WTC11 (cell line): ENCODE data around the gene CLSTN2. TPM values are rescaled to one million over a fixed set of nuclear protein-coding genes. Genes with fewer than 3 reads are reported as not detected.

Source experiments
- ATAC-seq: fragments of 200-7000 bp; cut with Tn5 transposase; 2 replicates; pipeline ENCODE4 v1.10.0; 2021; ENCODE audit warnings: mild to moderate bottlenecking, moderate library complexity
- CTCF ChIA-PET: fragments of 300-600 bp; sonication (Branson Sonifier 250); formaldehyde crosslinking; loops from one replicate; lab custom pipeline; 2021; ENCODE audit warnings: antibody characterized with exemption; lab: Charles Lee
- POLR2A ChIA-PET: fragments of 350-600 bp; sonication (Branson Sonifier 250); formaldehyde crosslinking; loops from one replicate; lab custom pipeline; 2021; ENCODE audit warnings: antibody characterized with exemption; lab: Charles Lee
- DNase-seq: peaks from one replicate; pipeline ENCODE4 v3.0.0; 2021; ENCODE audit warnings: low spot score
- H3K27ac Mint-ChIP-seq: 2 replicates; pipeline ENCODE4 v1.8.0; 2021; ENCODE audit warnings: mixed read lengths
- H3K27me3 Mint-ChIP-seq: 2 replicates; pipeline ENCODE4 v1.8.0; 2021; ENCODE audit warnings: low read depth, mild to moderate bottlenecking, moderate library complexity, mixed read lengths
- H3K36me3 Mint-ChIP-seq: 2 replicates; pipeline ENCODE4 v1.8.0; 2021; ENCODE audit warnings: mixed read lengths
- H3K4me1 Mint-ChIP-seq: 2 replicates; pipeline ENCODE4 v1.8.0; 2022; ENCODE audit warnings: mixed read lengths
- H3K4me3 Mint-ChIP-seq: 2 replicates; pipeline ENCODE4 v1.8.0; 2021; ENCODE audit warnings: mild to moderate bottlenecking, moderate library complexity, mixed read lengths
- H3K9me3 Mint-ChIP-seq: 2 replicates; pipeline ENCODE4 v1.8.0; 2021; ENCODE audit warnings: mixed read lengths
- AR ChIP-seq: fragments of 250-450 bp; sonication (Bioruptor Pico); IDR thresholded peaks from 2 replicates; pipeline ENCODE4 v1.9.0; 2021; ENCODE audit warnings: mild to moderate bottlenecking
- ARID4B ChIP-seq: sonication (generic); formaldehyde crosslinking; IDR thresholded peaks from 2 replicates; pipeline ENCODE4 v1.8.0; 2023; ENCODE audit warnings: missing genetic modification reagents, mild to moderate bottlenecking, borderline replicate concordance
- ATF1 ChIP-seq: sonication (generic); formaldehyde crosslinking; IDR thresholded peaks from 2 replicates; pipeline ENCODE4 v1.8.1; 2023; ENCODE audit warnings: mild to moderate bottlenecking, moderate library complexity, missing genetic modification reagents
- ATF2 ChIP-seq: sonication (generic); formaldehyde crosslinking; IDR thresholded peaks from 2 replicates; pipeline ENCODE4 v1.8.1; 2022; ENCODE audit warnings: low read depth, missing genetic modification reagents, borderline replicate concordance
- ATF3 ChIP-seq: sonication (generic); formaldehyde crosslinking; conservative IDR thresholded peaks from 2 replicates; pipeline ENCODE4 v1.8.1; 2022; ENCODE audit warnings: mild to moderate bottlenecking, missing genetic modification reagents
- ATF6 ChIP-seq: sonication (generic); formaldehyde crosslinking; IDR thresholded peaks from 2 replicates; pipeline ENCODE4 v1.8.1; 2023; ENCODE audit warnings: mild to moderate bottlenecking, missing genetic modification reagents
- CREM ChIP-seq: sonication (generic); formaldehyde crosslinking; IDR thresholded peaks from 2 replicates; pipeline ENCODE4 v1.8.1; 2022; ENCODE audit warnings: mild to moderate bottlenecking, missing genetic modification reagents, moderate library complexity
- FOXK1 ChIP-seq: sonication (generic); formaldehyde crosslinking; IDR thresholded peaks from 2 replicates; pipeline ENCODE4 v1.8.0; 2022; ENCODE audit warnings: mild to moderate bottlenecking, moderate library complexity, missing genetic modification reagents
- FOXP1 ChIP-seq: sonication (generic); formaldehyde crosslinking; IDR thresholded peaks from 2 replicates; pipeline ENCODE4 v1.8.0; 2022; ENCODE audit warnings: missing genetic modification reagents, mild to moderate bottlenecking, moderate library complexity, borderline replicate concordance
- HMGA2 ChIP-seq: fragments of 250-450 bp; sonication (Bioruptor Pico); IDR thresholded peaks from 2 replicates; pipeline ENCODE4 v1.4.0; 2021; ENCODE audit warnings: mild to moderate bottlenecking, moderate library complexity
- JAZF1 ChIP-seq: fragments of 250-450 bp; sonication (Bioruptor Pico); IDR thresholded peaks from 2 replicates; pipeline ENCODE4 v1.9.0; 2021; ENCODE audit warnings: moderate library complexity, mild to moderate bottlenecking, inconsistent platforms
- NR1H2 ChIP-seq: sonication (generic); formaldehyde crosslinking; IDR thresholded peaks from 2 replicates; pipeline ENCODE4 v1.9.0; 2021; ENCODE audit warnings: mild to moderate bottlenecking, moderate library complexity, missing genetic modification reagents
- PRRX2 ChIP-seq: fragments of 250-450 bp; sonication (Bioruptor Pico); IDR thresholded peaks from 2 replicates; pipeline ENCODE4 v1.8.0; 2021; ENCODE audit warnings: mild to moderate bottlenecking
- ZNF138 ChIP-seq: sonication (generic); formaldehyde crosslinking; conservative IDR thresholded peaks from 2 replicates; pipeline ENCODE4 v1.8.1; 2022; ENCODE audit warnings: mild to moderate bottlenecking, moderate library complexity, missing genetic modification reagents
- ZNF232 ChIP-seq: sonication (generic); formaldehyde crosslinking; IDR thresholded peaks from 2 replicates; pipeline ENCODE4 v1.8.0; 2022; ENCODE audit warnings: mild to moderate bottlenecking, missing genetic modification reagents
- ZNF281 ChIP-seq: sonication (generic); formaldehyde crosslinking; IDR thresholded peaks from 2 replicates; pipeline ENCODE4 v1.8.0; 2023; ENCODE audit warnings: mild to moderate bottlenecking, missing genetic modification reagents
- ZNF317 ChIP-seq: sonication (generic); formaldehyde crosslinking; IDR thresholded peaks from 2 replicates; pipeline ENCODE4 v1.8.1; 2023; ENCODE audit warnings: low read depth, mild to moderate bottlenecking, moderate library complexity, missing genetic modification reagents, borderline replicate concordance
- ZNF416 ChIP-seq: fragments of 250-450 bp; sonication (Bioruptor Pico); IDR thresholded peaks from 2 replicates; pipeline ENCODE4 v1.9.0; 2021; ENCODE audit warnings: mild to moderate bottlenecking, inconsistent platforms
- total RNA-seq: library from RNA; stranded (reverse); gene quantifications from 3 replicates; pipeline ENCODE4 v1.2.3, GENCODE V29; 2021

The CLSTN2 gene
- total RNA-seq, 1 experiment from 2014 or later = 0.35 TPM

- TF ChIP-seq ARID4B = no peak
- TF ChIP-seq, all 79 proteins: peak for 0
Measured at GRCh38 chr3:140265302-140265701, 330.3 kb downstream of the CLSTN2 start (continued).

- Mint-ChIP-seq H3K27ac (no peak overlapping the region), H3K27me3 (no peaks in the 10 kb centered on the region; the same call in 1 of the 2 replicates)
- ATAC-seq (no peak), DNase-seq (no peak)
- POLR2A ChIA-PET = no interaction called here
- CTCF ChIA-PET = interaction anchor here (3.8 kb wide), 1 partner anchor 9 kb away, joined by 28 read pairs; no protein-coding TSS in a partner anchor
- TF ChIP-seq CREM (no peak), ATF2 (CRISPR knock-in tag) (no peak), FOXK1 (CRISPR knock-in tag) (no peak), ZNF138 (CRISPR knock-in tag) (no peak), ATF1 (CRISPR knock-in tag) (no peak), ZNF232 (no peak), ZNF281 (no peak)
- TF ChIP-seq, all 79 proteins: peak for 0
- Mint-ChIP-seq H3K9me3 (no peaks in the 10 kb centered on the region), H3K4me3 (no peak overlapping the region), H3K4me1 (peaks cover 15% of the 10 kb centered on the region), H3K36me3 (no peaks in the 10 kb centered on the region)
Measured at GRCh38 chr3:140268103-140268502, 333.1 kb downstream of the CLSTN2 start.

GRCh38 chr3:140268610-140269009 lies 333.6 kb downstream of the CLSTN2 start:
- no peaks in the 10 kb centered on the region; the same call in 1 of the 2 replicates for H3K27me3 Mint-ChIP-seq
- ChIA-PET POLR2A (no interaction called here), CTCF (interaction anchor here (3.8 kb wide), 1 partner anchor 8 kb away, joined by 28 read pairs; no protein-coding TSS in a partner anchor)
- ATAC-seq (no peak), DNase-seq (no peak)
- H3K4me1 Mint-ChIP-seq = peaks cover 15% of the 10 kb centered on the region
- H3K9me3 Mint-ChIP-seq = no peaks in the 10 kb centered on the region
- H3K4me3 Mint-ChIP-seq = no peak overlapping the region
- H3K36me3 Mint-ChIP-seq = no peaks in the 10 kb centered on the region
- no peak overlapping the region for H3K27ac Mint-ChIP-seq
- TF ChIP-seq AR (CRISPR knock-in tag) (no peak), JAZF1 (no peak), HMGA2 (no peak), NR1H2 (CRISPR knock-in tag) (no peak), ZNF416 (CRISPR knock-in tag) (no peak), PRRX2 (no peak), FOXP1 (CRISPR knock-in tag) (no peak), ATF6 (CRISPR knock-in tag) (no peak), ATF3 (CRISPR knock-in tag) (no peak), ATF2 (CRISPR knock-in tag) (no peak), ZNF317 (CRISPR knock-in tag) (no peak)
